Activated naive CD8-positive, alpha-beta T cell treated with anti-CD3 and anti-CD28 coated beads, Interleukin-2, amount 50 U/mL, for 24 hours (primary cell): ENCODE data around the gene SMAP2.

Experiments used
- ATAC-seq: fragments of 150-1000 bp; cut with Tn5 transposase; one replicate; pipeline ENCODE4 v1.10.0; 2021
- DNase-seq: peaks from one replicate; pipeline ENCODE4 v3.0.0; 2021
- H3K27ac Mint-ChIP-seq: one replicate; pipeline ENCODE4 v1.8.0; 2021; ENCODE audit warnings: mild to moderate bottlenecking, mixed read lengths
- H3K27me3 Mint-ChIP-seq: one replicate; pipeline ENCODE4 v1.8.0; 2021; ENCODE audit warnings: mixed read lengths
- H3K36me3 Mint-ChIP-seq: one replicate; pipeline ENCODE4 v1.8.0; 2021; ENCODE audit warnings: low read depth, mixed read lengths
- H3K4me1 Mint-ChIP-seq: one replicate; pipeline ENCODE4 v1.8.0; 2021; ENCODE audit warnings: mixed read lengths
- H3K4me3 Mint-ChIP-seq: one replicate; pipeline ENCODE4 v1.8.0; 2021; ENCODE audit warnings: mild to moderate bottlenecking, moderate library complexity, mixed read lengths
- H3K9me3 Mint-ChIP-seq: one replicate; pipeline ENCODE4 v1.8.0; 2021; ENCODE audit warnings: mixed read lengths

SMAP2 gene

DNA sequence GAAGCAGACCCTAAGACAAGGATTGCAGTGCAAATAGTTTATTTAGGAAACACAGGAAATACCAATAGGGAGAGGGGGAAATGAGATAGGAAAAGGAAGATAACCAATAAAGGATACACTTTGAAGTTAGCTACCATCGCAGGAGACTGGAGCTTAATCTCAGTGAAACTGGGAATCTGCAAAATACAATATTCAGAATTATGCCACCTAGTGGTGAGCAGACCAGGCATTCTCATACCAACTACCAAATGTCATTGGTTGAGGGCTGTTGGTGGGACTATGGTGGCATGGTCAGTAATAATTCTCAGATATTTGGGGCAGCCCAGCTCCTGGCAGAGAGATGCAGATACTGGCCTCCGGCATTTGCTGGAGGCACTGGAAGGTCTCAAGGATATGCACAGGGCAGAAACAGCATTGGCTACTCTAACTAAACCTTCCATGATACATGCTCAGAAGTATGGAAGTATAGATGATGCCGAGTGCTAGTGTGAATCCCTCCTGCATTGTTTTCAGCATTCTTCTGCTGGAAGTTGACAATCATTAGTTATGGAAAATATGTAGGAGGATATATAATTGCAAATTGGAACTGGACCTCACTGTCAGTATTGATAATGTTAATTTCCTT lies 65.0 kb downstream of the SMAP2 start:
- no peaks in the 10 kb centered on the region for H3K4me1 Mint-ChIP-seq
- DNase-seq: no peak
- H3K9me3 Mint-ChIP-seq: no peaks in the 10 kb centered on the region
- H3K27me3 Mint-ChIP-seq: no peaks in the 10 kb centered on the region
- no peak overlapping the region for H3K27ac Mint-ChIP-seq
- no peak overlapping the region for H3K4me3 Mint-ChIP-seq
- ATAC-seq: peak; percentile 57
- peaks cover 9% of the 10 kb centered on the region for H3K36me3 Mint-ChIP-seq

GRCh38 chr1:40439247-40439646 lies 65.7 kb downstream of the SMAP2 start:
- H3K4me3 Mint-ChIP-seq: no peak overlapping the region
- H3K9me3 Mint-ChIP-seq: no peaks in the 10 kb centered on the region
- H3K4me1 Mint-ChIP-seq: no peaks in the 10 kb centered on the region
- DNase-seq (no peak), ATAC-seq (no peak)
- no peaks in the 10 kb centered on the region for H3K27me3 Mint-ChIP-seq
- H3K36me3 Mint-ChIP-seq: peaks cover 9% of the 10 kb centered on the region
- no peak overlapping the region for H3K27ac Mint-ChIP-seq

DNA sequence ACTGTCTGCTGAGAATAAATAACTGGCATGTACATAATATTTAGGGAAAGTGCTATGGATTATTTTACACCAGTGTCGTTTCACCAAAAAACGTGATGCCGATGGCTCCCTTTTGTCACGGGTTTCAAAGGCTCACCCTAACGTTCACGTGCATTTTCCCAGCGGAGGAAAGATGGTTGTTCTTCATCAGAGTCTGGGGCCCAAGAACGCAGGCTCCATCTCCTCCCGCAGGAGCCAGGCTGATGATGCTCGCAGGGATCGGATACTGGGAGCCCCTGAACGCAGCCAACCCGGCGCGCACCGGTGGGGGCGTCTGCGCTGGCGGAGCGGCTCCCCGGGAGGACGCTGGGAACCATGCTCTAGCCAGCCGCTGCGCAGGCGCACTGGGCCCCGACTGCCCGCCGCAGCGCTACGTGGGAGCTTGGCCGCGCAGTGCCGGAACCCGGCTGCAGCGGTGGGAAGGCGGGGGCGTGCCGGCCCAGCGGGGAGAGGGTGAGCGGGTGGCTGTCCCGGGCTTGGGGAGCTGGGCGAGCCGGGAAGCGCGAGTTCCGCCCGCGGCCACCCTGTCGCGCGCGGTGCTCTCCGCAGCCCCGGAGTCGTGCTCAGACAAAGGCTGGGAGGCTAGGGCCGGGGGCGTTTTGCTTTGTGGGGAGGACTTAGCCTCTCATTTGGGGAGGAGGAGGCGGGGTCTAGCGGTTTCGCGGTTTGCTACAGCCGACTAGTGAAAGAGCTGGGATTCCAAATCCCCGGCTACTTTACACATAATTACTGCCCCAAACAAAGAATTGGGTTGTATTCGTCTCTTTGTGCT lies 76.4 kb downstream of the SMAP2 start, which contains the start of gene ZFP69B:
Gene ZFP69B (plus strand): TSS at position 793 of the 811 bp plus-strand sequence. CDS start 486 bp downstream, outside the sequence.
- ATAC-seq (peak; percentile 70), DNase-seq (peak; percentile 96)
- H3K27me3 Mint-ChIP-seq: no peaks in the 10 kb centered on the region
- peak within 1 kb of the TSS; percentile 94 for H3K27ac Mint-ChIP-seq
- peaks cover 40% of the 10 kb centered on the region for H3K4me1 Mint-ChIP-seq
- H3K36me3 Mint-ChIP-seq: peaks cover 49% of the 10 kb centered on the region
- peak within 1 kb of the TSS; percentile 86 for H3K4me3 Mint-ChIP-seq
- H3K9me3 Mint-ChIP-seq: peaks cover 52% of the 10 kb centered on the region

GRCh38 chr1:40450495-40451237 lies 77.1 kb downstream of the SMAP2 start:
- Mint-ChIP-seq H3K27me3 (no peaks in the 10 kb centered on the region), H3K36me3 (peaks cover 51% of the 10 kb centered on the region), H3K4me1 (peaks cover 44% of the 10 kb centered on the region), H3K4me3 (peak overlapping the region; percentile 86), H3K9me3 (peaks cover 48% of the 10 kb centered on the region), H3K27ac (peak overlapping the region; percentile 94)
- DNase-seq (peak; percentile 83), ATAC-seq (peak; percentile 88)

DNA sequence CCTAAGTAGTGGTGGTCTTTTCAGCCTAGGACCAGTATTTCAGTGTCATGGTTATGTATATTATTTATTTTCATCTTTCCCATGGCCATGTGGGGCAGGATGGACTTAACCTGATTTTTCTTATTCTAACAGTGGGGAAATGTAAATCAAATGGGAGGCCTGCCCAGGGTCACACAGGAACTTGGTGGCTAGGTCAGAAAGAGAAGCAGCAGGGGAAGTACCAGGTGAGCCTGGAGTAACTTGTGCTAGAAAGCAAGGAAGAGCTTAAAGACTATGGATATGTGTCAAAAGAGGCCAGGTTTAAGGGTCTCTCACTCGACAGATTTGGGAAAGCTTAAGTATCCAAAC lies 77.7 kb downstream of the SMAP2 start:
- Mint-ChIP-seq H3K4me1 (peaks cover 44% of the 10 kb centered on the region), H3K36me3 (peaks cover 53% of the 10 kb centered on the region), H3K27me3 (no peaks in the 10 kb centered on the region), H3K27ac (peak overlapping the region; percentile 94), H3K9me3 (peaks cover 46% of the 10 kb centered on the region), H3K4me3 (peak overlapping the region; percentile 86)
- no peak for DNase-seq
- peak; percentile 22 for ATAC-seq

- H3K27ac Mint-ChIP-seq: no peak overlapping the region
- no peak overlapping the region for H3K4me3 Mint-ChIP-seq
- ATAC-seq (no peak), DNase-seq (no peak)
- no peaks in the 10 kb centered on the region for H3K27me3 Mint-ChIP-seq
- peaks cover 66% of the 10 kb centered on the region for H3K9me3 Mint-ChIP-seq
- peaks cover 32% of the 10 kb centered on the region for H3K4me1 Mint-ChIP-seq
- peaks cover 87% of the 10 kb centered on the region for H3K36me3 Mint-ChIP-seq
Observed at GRCh38 chr1:40454873-40455272, 81.3 kb downstream of the SMAP2 start.

GRCh38 chr1:40462956-40463590 lies 89.5 kb downstream of the SMAP2 start:
- H3K4me1 Mint-ChIP-seq: no peaks in the 10 kb centered on the region
- no peaks in the 10 kb centered on the region for H3K27me3 Mint-ChIP-seq
- no peak overlapping the region for H3K4me3 Mint-ChIP-seq
- ATAC-seq: no peak
- H3K9me3 Mint-ChIP-seq: peaks cover 74% of the 10 kb centered on the region
- H3K27ac Mint-ChIP-seq: no peak overlapping the region
- DNase-seq: no peak
- peaks cover 90% of the 10 kb centered on the region for H3K36me3 Mint-ChIP-seq

DNA sequence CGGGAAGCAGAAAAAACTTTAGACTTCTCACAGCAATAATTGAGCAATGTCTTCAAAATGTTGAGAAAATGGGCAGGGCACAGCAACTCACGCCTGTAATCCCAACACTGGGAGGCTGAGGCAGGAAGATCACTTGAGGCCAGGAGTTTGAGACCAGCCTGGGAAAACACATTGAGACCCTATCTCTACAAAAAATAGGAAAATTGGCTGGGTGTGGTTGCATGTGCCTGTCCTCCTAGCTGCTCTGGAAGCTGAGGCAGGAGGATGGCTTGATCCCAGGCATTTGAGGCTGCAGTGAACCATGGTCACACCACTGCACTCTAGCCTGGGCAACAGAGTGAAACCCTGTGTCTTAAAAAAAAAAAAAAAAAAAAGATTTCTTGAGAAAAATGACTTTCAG lies 95.8 kb downstream of the SMAP2 start:
- Mint-ChIP-seq H3K9me3 (peaks cover 84% of the 10 kb centered on the region), H3K36me3 (peaks cover 66% of the 10 kb centered on the region), H3K27ac (no peak overlapping the region), H3K4me3 (no peak overlapping the region), H3K4me1 (no peaks in the 10 kb centered on the region), H3K27me3 (no peaks in the 10 kb centered on the region)
- ATAC-seq (no peak), DNase-seq (no peak)
